ENCODE results near the gene SULT1C3. TPM values are rescaled to one million over a fixed set of nuclear protein-coding genes. Genes with fewer than 3 reads are reported as not detected.
A peak's percentile ranks its signal among the peaks of the same experiment; 100 is the strongest.

SULT1C3 gene
- total and polyA plus RNA-seq, 2 of the 13 experiments (the other 11 are each of a cell fraction or from before 2014, with no cell fraction given) = not detected

DNA sequence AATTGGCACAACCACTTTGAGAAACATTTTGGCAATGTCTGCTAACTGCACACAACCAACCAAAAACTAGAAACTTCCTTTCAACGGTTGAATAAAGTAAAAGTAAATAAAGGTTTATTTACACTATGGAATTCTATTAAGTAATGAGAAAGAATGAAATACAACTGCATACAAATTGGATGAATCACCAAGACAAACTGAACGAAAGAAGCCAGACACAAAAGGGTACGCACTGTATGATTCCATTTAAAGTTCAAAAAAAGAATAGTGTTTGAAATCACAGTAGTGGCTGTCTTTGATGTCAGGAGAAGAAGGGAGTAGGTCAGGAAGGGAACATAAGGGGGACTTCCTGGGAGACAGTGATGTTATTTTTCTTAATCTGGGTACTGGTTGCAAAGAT is 46.5 kb upstream of the SULT1C3 start (continued):
- TF ChIP-seq, protein P1, sequence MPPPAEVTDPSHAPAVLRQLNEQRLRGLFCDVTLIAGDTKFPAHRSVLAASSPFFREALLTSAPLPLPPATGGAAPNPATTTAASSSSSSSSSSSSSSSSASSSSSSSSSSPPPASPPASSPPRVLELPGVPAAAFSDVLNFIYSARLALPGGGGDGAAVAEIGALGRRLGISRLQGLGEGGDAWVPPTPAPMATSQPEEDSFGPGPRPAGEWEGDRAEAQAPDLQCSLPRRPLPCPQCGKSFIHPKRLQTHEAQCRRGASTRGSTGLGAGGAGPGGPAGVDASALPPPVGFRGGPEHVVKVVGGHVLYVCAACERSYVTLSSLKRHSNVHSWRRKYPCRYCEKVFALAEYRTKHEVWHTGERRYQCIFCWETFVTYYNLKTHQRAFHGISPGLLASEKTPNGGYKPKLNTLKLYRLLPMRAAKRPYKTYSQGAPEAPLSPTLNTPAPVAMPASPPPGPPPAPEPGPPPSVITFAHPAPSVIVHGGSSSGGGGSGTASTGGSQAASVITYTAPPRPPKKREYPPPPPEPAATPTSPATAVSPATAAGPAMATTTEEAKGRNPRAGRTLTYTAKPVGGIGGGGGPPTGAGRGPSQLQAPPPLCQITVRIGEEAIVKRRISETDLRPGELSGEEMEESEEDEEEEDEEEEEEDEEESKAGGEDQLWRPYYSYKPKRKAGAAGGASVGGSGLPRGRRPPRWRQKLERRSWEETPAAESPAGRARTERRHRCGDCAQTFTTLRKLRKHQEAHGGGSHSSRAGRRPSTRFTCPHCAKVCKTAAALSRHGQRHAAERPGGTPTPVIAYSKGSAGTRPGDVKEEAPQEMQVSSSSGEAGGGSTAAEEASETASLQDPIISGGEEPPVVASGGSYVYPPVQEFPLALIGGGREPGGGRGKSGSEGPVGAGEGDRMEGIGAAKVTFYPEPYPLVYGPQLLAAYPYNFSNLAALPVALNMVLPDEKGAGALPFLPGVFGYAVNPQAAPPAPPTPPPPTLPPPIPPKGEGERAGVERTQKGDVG (CRISPR knock-in tag; IDR thresholded peaks at IDR 0.05; ENCODE audit: borderline replicate concordance) = no peak
- TF ChIP-seq ZNF263 (CRISPR knock-in tag; IDR thresholded peaks at IDR 0.05) = no peak
- TF ChIP-seq, protein P2, sequence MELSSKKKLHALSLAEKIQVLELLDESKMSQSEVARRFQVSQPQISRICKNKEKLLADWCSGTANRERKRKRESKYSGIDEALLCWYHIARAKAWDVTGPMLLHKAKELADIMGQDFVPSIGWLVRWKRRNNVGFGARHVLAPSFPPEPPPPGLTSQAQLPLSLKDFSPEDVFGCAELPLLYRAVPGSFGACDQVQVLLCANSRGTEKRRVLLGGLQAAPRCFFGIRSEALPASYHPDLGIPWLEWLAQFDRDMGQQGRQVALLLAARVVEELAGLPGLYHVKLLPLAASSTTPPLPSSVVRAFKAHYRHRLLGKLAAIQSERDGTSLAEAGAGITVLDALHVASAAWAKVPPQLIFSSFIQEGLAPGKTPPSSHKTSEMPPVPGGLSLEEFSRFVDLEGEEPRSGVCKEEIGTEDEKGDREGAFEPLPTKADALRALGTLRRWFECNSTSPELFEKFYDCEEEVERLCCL (CRISPR knock-in tag; IDR thresholded peaks at IDR 0.05; ENCODE audit: borderline replicate concordance) = no peak
- TF ChIP-seq ZNF567 (CRISPR knock-in tag; IDR thresholded peaks at IDR 0.05; ENCODE audit: borderline replicate concordance) = no peak
- TF ChIP-seq NRL (CRISPR knock-in tag; IDR thresholded peaks at IDR 0.05; ENCODE audit: borderline replicate concordance) = no peak
- no peak for TF ChIP-seq ZNF124 (CRISPR knock-in tag; IDR thresholded peaks at IDR 0.05)
- no peak for TF ChIP-seq CHD4 (IDR thresholded peaks at IDR 0.05; ENCODE audit: borderline replicate concordance, low read length)
- TF ChIP-seq ATRX (CRISPR knock-in tag; IDR thresholded peaks at IDR 0.05; ENCODE audit: borderline replicate concordance) = no peak
- TF ChIP-seq PCBP2 (optimal IDR thresholded peaks at IDR 0.05; ENCODE audit: low read depth, low read length, poor library complexity, severe bottlenecking) = no peak
- TF ChIP-seq NCOA2 (CRISPR knock-in tag; IDR thresholded peaks at IDR 0.05) = 0 out of 2 replicates have a peak, but pooled peaks have one; percentile 11
- TF ChIP-seq, protein P3, sequence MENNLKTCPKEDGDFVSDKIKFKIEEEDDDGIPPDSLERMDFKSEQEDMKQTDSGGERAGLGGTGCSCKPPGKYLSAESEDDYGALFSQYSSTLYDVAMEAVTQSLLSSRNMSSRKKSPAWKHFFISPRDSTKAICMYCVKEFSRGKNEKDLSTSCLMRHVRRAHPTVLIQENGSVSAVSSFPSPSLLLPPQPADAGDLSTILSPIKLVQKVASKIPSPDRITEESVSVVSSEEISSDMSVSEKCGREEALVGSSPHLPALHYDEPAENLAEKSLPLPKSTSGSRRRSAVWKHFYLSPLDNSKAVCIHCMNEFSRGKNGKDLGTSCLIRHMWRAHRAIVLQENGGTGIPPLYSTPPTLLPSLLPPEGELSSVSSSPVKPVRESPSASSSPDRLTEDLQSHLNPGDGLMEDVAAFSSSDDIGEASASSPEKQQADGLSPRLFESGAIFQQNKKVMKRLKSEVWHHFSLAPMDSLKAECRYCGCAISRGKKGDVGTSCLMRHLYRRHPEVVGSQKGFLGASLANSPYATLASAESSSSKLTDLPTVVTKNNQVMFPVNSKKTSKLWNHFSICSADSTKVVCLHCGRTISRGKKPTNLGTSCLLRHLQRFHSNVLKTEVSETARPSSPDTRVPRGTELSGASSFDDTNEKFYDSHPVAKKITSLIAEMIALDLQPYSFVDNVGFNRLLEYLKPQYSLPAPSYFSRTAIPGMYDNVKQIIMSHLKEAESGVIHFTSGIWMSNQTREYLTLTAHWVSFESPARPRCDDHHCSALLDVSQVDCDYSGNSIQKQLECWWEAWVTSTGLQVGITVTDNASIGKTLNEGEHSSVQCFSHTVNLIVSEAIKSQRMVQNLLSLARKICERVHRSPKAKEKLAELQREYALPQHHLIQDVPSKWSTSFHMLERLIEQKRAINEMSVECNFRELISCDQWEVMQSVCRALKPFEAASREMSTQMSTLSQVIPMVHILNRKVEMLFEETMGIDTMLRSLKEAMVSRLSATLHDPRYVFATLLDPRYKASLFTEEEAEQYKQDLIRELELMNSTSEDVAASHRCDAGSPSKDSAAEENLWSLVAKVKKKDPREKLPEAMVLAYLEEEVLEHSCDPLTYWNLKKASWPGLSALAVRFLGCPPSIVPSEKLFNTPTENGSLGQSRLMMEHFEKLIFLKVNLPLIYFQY (CRISPR knock-in tag; IDR thresholded peaks at IDR 0.05; ENCODE audit: borderline replicate concordance) = no peak
- TF ChIP-seq, protein P4, sequence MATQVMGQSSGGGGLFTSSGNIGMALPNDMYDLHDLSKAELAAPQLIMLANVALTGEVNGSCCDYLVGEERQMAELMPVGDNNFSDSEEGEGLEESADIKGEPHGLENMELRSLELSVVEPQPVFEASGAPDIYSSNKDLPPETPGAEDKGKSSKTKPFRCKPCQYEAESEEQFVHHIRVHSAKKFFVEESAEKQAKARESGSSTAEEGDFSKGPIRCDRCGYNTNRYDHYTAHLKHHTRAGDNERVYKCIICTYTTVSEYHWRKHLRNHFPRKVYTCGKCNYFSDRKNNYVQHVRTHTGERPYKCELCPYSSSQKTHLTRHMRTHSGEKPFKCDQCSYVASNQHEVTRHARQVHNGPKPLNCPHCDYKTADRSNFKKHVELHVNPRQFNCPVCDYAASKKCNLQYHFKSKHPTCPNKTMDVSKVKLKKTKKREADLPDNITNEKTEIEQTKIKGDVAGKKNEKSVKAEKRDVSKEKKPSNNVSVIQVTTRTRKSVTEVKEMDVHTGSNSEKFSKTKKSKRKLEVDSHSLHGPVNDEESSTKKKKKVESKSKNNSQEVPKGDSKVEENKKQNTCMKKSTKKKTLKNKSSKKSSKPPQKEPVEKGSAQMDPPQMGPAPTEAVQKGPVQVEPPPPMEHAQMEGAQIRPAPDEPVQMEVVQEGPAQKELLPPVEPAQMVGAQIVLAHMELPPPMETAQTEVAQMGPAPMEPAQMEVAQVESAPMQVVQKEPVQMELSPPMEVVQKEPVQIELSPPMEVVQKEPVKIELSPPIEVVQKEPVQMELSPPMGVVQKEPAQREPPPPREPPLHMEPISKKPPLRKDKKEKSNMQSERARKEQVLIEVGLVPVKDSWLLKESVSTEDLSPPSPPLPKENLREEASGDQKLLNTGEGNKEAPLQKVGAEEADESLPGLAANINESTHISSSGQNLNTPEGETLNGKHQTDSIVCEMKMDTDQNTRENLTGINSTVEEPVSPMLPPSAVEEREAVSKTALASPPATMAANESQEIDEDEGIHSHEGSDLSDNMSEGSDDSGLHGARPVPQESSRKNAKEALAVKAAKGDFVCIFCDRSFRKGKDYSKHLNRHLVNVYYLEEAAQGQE (IDR thresholded peaks at IDR 0.05; ENCODE audit: borderline replicate concordance in 1 of 2, low read depth in 1 of 2, low read length in 2 of 2) = no peak
- no peak for TF ChIP-seq ARNTL (CRISPR knock-in tag; IDR thresholded peaks at IDR 0.05)
- TF ChIP-seq U2AF1 (optimal IDR thresholded peaks at IDR 0.05; ENCODE audit: low read depth, low read length) = no peak
- TF ChIP-seq GZF1 (CRISPR knock-in tag; IDR thresholded peaks at IDR 0.05) = no peak
- peak; percentile 22; the same call in 1 of the 2 replicates for TF ChIP-seq NFIC (IDR thresholded peaks at IDR 0.05; ENCODE audit: low read length)
- TF ChIP-seq PHB2 (IDR thresholded peaks at IDR 0.05; ENCODE audit: partially characterized antibody) = no peak
- no peak for TF ChIP-seq KDM4B (CRISPR knock-in tag; IDR thresholded peaks at IDR 0.05)
- no peak for TF ChIP-seq TP53 (CRISPR knock-in tag; conservative IDR thresholded peaks at IDR 0.05)

All from HepG2 (cell line).